ENCODE data around the gene BCL2.

Gene BCL2

GRCh38 chr18:63140038-63140450 lies 179.5 kb downstream of the BCL2 start:
- no peak for DNase-seq (ENCODE audit: low spot score)

- no peak for DNase-seq (ENCODE audit: low spot score)
Measured at GRCh38 chr18:63138436-63139340, 180.9 kb downstream of the BCL2 start.

GRCh38 chr18:63137999-63138435 lies 181.6 kb downstream of the BCL2 start:
- DNase-seq (ENCODE audit: low spot score), result peak; percentile 74

DNA sequence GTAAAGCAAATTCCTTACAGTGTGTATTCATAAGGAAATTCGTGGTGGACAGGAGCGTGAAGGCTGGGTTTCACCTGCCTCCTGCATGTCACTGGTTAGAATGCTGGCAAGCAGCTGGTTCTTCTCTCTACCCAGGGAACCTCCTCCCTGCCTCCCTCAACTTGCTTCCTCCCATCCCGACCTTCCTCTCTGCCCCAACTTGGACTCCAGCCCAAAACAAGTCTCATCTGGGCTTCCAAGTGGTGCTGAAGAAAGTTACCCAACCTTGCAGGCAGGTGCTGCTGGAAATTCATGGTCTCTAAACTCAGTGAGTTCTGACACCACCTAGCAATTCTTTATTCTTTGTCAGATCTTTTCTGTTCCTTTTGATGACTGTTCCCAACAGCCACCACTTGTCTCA lies 184.5 kb downstream of the BCL2 start:
- no peak for DNase-seq (ENCODE audit: low spot score)

GRCh38 chr18:63132819-63133200 lies 186.8 kb downstream of the BCL2 start:
- no peak for DNase-seq (ENCODE audit: low spot score)

- no peak for DNase-seq (ENCODE audit: low spot score)
Measured at GRCh38 chr18:63131959-63132818, 187.4 kb downstream of the BCL2 start.

GRCh38 chr18:63131106-63131958 lies 188.2 kb downstream of the BCL2 start:
- peak; percentile 67 for DNase-seq (ENCODE audit: low spot score)

GRCh38 chr18:63130176-63130575 lies 189.4 kb downstream of the BCL2 start:
- no peak for DNase-seq (ENCODE audit: low spot score)

GRCh38 chr18:63128237-63128974 lies 191.2 kb downstream of the BCL2 start:
- DNase-seq (ENCODE audit: low spot score), result no peak

GRCh38 chr18:63126134-63127069 lies 193.2 kb downstream of the BCL2 start:
- DNase-seq (ENCODE audit: low spot score), result no peak

- no peak for DNase-seq (ENCODE audit: low spot score)
Measured at GRCh38 chr18:63120620-63121019, 198.9 kb downstream of the BCL2 start.

DNA sequence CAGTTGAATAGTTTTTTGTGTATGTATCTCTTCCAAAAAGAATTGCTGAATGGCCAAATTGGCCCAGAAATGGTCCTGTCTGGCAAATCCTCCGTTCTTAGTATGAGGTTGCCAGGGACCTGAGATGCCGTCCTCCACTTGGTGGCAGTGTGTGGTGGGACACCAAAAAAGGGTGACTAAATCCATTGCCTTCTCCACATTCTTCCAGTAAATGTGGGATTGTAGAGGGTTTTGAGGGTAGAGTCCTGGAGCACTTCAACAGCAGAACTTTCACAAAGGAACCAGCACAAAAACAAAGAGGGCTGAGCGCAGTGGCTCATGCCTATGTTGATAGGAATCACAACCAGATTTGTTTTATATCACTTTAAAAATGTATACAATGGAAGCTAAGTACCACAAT lies 199.9 kb downstream of the BCL2 start:
- DNase-seq (ENCODE audit: low spot score), result no peak

GRCh38 chr18:63113899-63114565 lies 205.5 kb downstream of the BCL2 start:
- no peak for DNase-seq (ENCODE audit: low spot score)

DNA sequence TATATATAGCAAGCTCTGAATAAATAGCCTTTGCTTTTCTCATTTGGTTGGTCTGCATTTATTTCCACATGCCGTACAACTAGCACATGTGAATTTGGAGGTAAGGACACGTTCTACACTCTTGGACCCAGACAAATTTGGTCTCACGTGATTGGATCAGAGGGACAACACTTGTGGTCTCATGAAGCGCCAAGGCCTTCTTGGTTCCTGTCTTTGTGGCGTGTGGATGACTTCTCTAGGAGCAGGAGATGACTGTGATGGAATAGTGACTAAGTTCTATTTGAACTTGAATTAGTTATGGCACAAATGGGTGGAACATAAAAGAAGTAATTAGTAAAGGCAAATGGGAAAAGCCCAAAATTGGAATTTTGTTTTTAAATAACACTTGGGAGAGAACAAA lies 206.9 kb downstream of the BCL2 start:
- no peak for DNase-seq (ENCODE audit: low spot score)

GRCh38 chr18:63111671-63112402 lies 207.7 kb downstream of the BCL2 start:
- no peak for DNase-seq (ENCODE audit: low spot score)

GRCh38 chr18:63109802-63110201 lies 209.8 kb downstream of the BCL2 start:
- no peak for DNase-seq (ENCODE audit: low spot score)

- DNase-seq (ENCODE audit: low spot score), result no peak
Measured at GRCh38 chr18:63109022-63109421, 210.5 kb downstream of the BCL2 start.

- no peak for DNase-seq (ENCODE audit: low spot score)
Measured at GRCh38 chr18:63107931-63108330, 211.6 kb downstream of the BCL2 start.

Measured in CD4-positive, alpha-beta T cell treated with Interleukin-6 at 100 ng/mL for 8 hours (primary cell).